ENCODE results near the gene METTL16.
"Not testable (repeated sequence)": the region's sequence is repeated elsewhere in the genome, so short reads cannot be mapped to it uniquely, and the experiment has no call there.

The METTL16 gene

GRCh38 chr17:2511462-2512369, at the start of gene METTL16:
Gene METTL16, minus strand, starts transcription at chr17:2511888. Its CDS starts 9,557 bp downstream, at chr17:2502331.
- peak; percentile 89 to 98 (median 96) for DNase-seq

GRCh38 chr17:2560658-2561057, 49.0 kb upstream of the METTL16 start:
- no peak for DNase-seq

GRCh38 chr17:2551928-2552327, 40.2 kb upstream of the METTL16 start:
- DNase-seq, result no peak

GRCh38 chr17:2551493-2551892, 39.8 kb upstream of the METTL16 start:
- DNase-seq, result no peak

- DNase-seq, result no peak
Measured at GRCh38 chr17:2549392-2550211, 37.9 kb upstream of the METTL16 start.

- not testable (repeated sequence) for DNase-seq
Measured at GRCh38 chr17:2548026-2548425, 36.3 kb upstream of the METTL16 start.

- no peak for DNase-seq
Measured at GRCh38 chr17:2547176-2547575, 35.5 kb upstream of the METTL16 start.

- no peak for DNase-seq
Measured at GRCh38 chr17:2545393-2545792, 33.7 kb upstream of the METTL16 start.

- no peak for DNase-seq
Measured at GRCh38 chr17:2542456-2542855, 30.8 kb upstream of the METTL16 start.

GRCh38 chr17:2542056-2542455, 30.4 kb upstream of the METTL16 start:
- no peak for DNase-seq

- DNase-seq, result not testable (repeated sequence)
Measured at GRCh38 chr17:2537579-2537978, 25.9 kb upstream of the METTL16 start.

GRCh38 chr17:2532146-2532720, 20.5 kb upstream of the METTL16 start:
- DNase-seq, result no peak

- peak in 2 of 6 experiments; percentile 6 to 13 for DNase-seq
Measured at GRCh38 chr17:2531243-2531954, 19.7 kb upstream of the METTL16 start.

GRCh38 chr17:2521775-2522410, 10.2 kb upstream of the METTL16 start:
- DNase-seq, result not testable (repeated sequence)

GRCh38 chr17:2521257-2521656, 9.6 kb upstream of the METTL16 start:
- DNase-seq, result no peak

- no peak for DNase-seq
Measured at GRCh38 chr17:2517539-2517938, 5.9 kb upstream of the METTL16 start.

GRCh38 chr17:2511138-2511461, 588 bp downstream of the METTL16 start:
- no peak for DNase-seq

- no peak for DNase-seq
Measured at GRCh38 chr17:2510559-2510958, 1.1 kb downstream of the METTL16 start.

GRCh38 chr17:2508035-2508434, 3.7 kb downstream of the METTL16 start:
- no peak for DNase-seq

- DNase-seq, result not testable (repeated sequence)
Measured at GRCh38 chr17:2507015-2507414, 4.7 kb downstream of the METTL16 start.

GRCh38 chr17:2503627-2504026, 8.1 kb downstream of the METTL16 start:
- no peak for DNase-seq

- no peak for DNase-seq
Measured at GRCh38 chr17:2502871-2503580, 8.7 kb downstream of the METTL16 start.

Data from stimulated activated naive CD4-positive, alpha-beta T cell (primary cell).